ENCODE results near the gene PIGA.

DNA sequence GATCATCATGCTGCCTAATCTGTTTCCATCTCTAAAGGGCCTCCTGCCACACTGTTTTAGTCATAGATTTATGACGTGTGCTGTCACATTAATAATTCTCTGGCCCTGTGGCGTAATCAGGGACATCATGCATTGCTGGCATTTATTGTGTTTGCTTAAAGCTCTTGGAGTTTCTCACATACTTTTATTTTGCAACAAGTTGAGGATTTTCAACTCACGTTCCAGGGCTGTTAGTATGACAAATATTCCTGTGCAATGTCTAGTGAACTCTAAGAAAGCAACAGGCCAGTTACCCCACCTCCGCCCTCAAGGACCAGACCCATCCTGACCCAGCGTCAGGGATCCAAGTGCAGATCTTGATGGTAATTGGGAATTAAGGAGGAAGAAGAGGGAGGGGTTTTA is 7.8 kb upstream of the PIGA start:
- TF ChIP-seq, protein P1, sequence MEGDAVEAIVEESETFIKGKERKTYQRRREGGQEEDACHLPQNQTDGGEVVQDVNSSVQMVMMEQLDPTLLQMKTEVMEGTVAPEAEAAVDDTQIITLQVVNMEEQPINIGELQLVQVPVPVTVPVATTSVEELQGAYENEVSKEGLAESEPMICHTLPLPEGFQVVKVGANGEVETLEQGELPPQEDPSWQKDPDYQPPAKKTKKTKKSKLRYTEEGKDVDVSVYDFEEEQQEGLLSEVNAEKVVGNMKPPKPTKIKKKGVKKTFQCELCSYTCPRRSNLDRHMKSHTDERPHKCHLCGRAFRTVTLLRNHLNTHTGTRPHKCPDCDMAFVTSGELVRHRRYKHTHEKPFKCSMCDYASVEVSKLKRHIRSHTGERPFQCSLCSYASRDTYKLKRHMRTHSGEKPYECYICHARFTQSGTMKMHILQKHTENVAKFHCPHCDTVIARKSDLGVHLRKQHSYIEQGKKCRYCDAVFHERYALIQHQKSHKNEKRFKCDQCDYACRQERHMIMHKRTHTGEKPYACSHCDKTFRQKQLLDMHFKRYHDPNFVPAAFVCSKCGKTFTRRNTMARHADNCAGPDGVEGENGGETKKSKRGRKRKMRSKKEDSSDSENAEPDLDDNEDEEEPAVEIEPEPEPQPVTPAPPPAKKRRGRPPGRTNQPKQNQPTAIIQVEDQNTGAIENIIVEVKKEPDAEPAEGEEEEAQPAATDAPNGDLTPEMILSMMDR (IDR thresholded peaks at IDR 0.05), result no peak
- no peak for TF ChIP-seq POLR2A (IDR thresholded peaks at IDR 0.05)
